GM12878 (cell line): ENCODE results near the gene TSPAN12. TPM values are rescaled to one million over a fixed set of nuclear protein-coding genes. Genes with fewer than 3 reads are reported as not detected.

Experiments used
- BCL3 ChIP-seq: IDR thresholded peaks from 2 replicates; pipeline ENCODE4 v1.6.1; 2011; ENCODE audit warnings: borderline replicate concordance, low read depth, mild to moderate bottlenecking, moderate library complexity, low read length; ENCODE audit not compliant: insufficient read depth, poor library complexity, severe bottlenecking
- CBFB ChIP-seq: IDR thresholded peaks from 2 replicates; pipeline ENCODE4 v1.6.1; 2016; ENCODE audit warnings: antibody characterized with exemption, low read depth
- EP300 ChIP-seq, 2 experiments: fragments of 150-350 bp in 1 of 2; IDR thresholded peaks; 2 replicates each; pipeline ENCODE4 v1.6.1; 2011 to 2012; ENCODE audit warnings: low read depth in 2 of 2, low read length in 2 of 2, borderline replicate concordance in 1 of 2, improper control_type of control experiment in 1 of 2, inconsistent platforms in 1 of 2; ENCODE audit not compliant: control insufficient read depth in 1 of 2
- EZH2 ChIP-seq: IDR thresholded peaks from 2 replicates; pipeline ENCODE4 v1.6.1; 2012; ENCODE audit warnings: low read depth, mild to moderate bottlenecking, control low read depth, inconsistent platforms, low read length, borderline replicate concordance; ENCODE audit not compliant: control insufficient read depth
- HCFC1 ChIP-seq: fragments of 150-350 bp; IDR thresholded peaks from 2 replicates; pipeline ENCODE4 v1.6.1; 2014; ENCODE audit warnings: low read length
- MAX ChIP-seq: IDR thresholded peaks from 2 replicates; pipeline ENCODE4 v1.6.1; 2012; ENCODE audit warnings: low read depth, low read length, improper control_type of control experiment
- NFIC ChIP-seq: IDR thresholded peaks from 2 replicates; pipeline ENCODE4 v1.6.1; 2012; ENCODE audit warnings: low read depth, mild to moderate bottlenecking, inconsistent platforms, low read length, moderate library complexity
- NRF1 ChIP-seq: conservative IDR thresholded peaks from 2 replicates; pipeline ENCODE4 v1.6.1; 2011; ENCODE audit warnings: mild to moderate bottlenecking, low read depth, low read length, improper control_type of control experiment
- POU2F2 ChIP-seq: IDR thresholded peaks from 3 replicates; pipeline ENCODE4 v1.6.1; 2011; ENCODE audit warnings: low read depth, mild to moderate bottlenecking, low read length, borderline replicate concordance
- RAD21 ChIP-seq: IDR thresholded peaks from 2 replicates; pipeline ENCODE4 v1.6.1; 2011; ENCODE audit warnings: mild to moderate bottlenecking, low read depth, low read length, moderate library complexity; ENCODE audit not compliant: insufficient read depth
- RCOR1 ChIP-seq: conservative IDR thresholded peaks from 2 replicates; pipeline ENCODE4 v1.6.1; 2012; ENCODE audit warnings: low read depth, low read length, improper control_type of control experiment
- TCF7 ChIP-seq: IDR thresholded peaks from 2 replicates; pipeline ENCODE4 v1.6.1; 2014; ENCODE audit warnings: antibody characterized with exemption, borderline replicate concordance
- ZBED1 ChIP-seq: IDR thresholded peaks from 2 replicates; pipeline ENCODE4 v1.6.1; 2016; ENCODE audit warnings: borderline replicate concordance
- ZNF274 ChIP-seq: IDR thresholded peaks from one replicate; pipeline ENCODE4 v1.8.0; 2011; ENCODE audit not compliant: insufficient read length, insufficient read depth
- ZSCAN29 ChIP-seq: fragments of 450-650 bp; IDR thresholded peaks from 2 replicates; pipeline ENCODE4 v1.6.1; 2017; ENCODE audit warnings: mild to moderate bottlenecking, moderate library complexity
- polyA plus RNA-seq, 11 experiments: library from polyadenylated mRNA; depleted of rRNA in 4 of 11; unstranded in 6 of 11; stranded (reverse) in 5 of 11; fragments of >200 nt; fragmentation: Nextera tagmentation in 4 of 11; fragmentation: Illumina TruSeq in 1 of 11; extraction: Ambion mirVana in 4 of 11; extraction: Trizol in 1 of 11; gene quantifications; 1 replicate in 1 of 11; 2 replicates in 10 of 11; pipeline versions ENCODE4 v1.2.1 to v1.2.3, GENCODE V29; 2011 to 2016; ENCODE audit warnings: inconsistent platforms in 2 of 11, missing spikeins in 2 of 11, low read depth in 1 of 11
- total RNA-seq, 4 experiments: library from RNA; depleted of rRNA in 3 of 4; stranded (reverse); fragments of >200 nt in 3 of 4; fragmentation: Illumina TruSeq in 1 of 4; extraction: Trizol in 1 of 4; gene quantifications; 2 replicates each; pipeline versions ENCODE4 v1.2.1 to v1.2.3, GENCODE V29; 2013 to 2021
- TF ChIP-seq, protein P1 (sequence below): fragments of 150-350 bp; IDR thresholded peaks from 2 replicates; pipeline ENCODE4 v1.6.1; 2014; ENCODE audit warnings: mild to moderate bottlenecking, low read depth, low read length
- TF ChIP-seq, protein P2 (sequence below): fragments of 450-650 bp; IDR thresholded peaks from 2 replicates; pipeline ENCODE4 v1.6.1; 2017; ENCODE audit warnings: mild to moderate bottlenecking, low read depth, inconsistent platforms; ENCODE audit not compliant: poor library complexity, severe bottlenecking
- TF ChIP-seq, protein P3 (sequence below): fragments of 450-650 bp; IDR thresholded peaks from 2 replicates; pipeline ENCODE4 v1.6.1; 2017; ENCODE audit warnings: mild to moderate bottlenecking, moderate library complexity

TSPAN12 gene
- total and polyA plus RNA-seq, 10 of the 15 experiments (the other 5 are each of a cell fraction or from before 2014, with no cell fraction given): 0.67 to 110 (median 1.3) TPM

GRCh38 chr7:120856621-120857352, 1.2 kb downstream of the TSPAN12 start (continued):
- TF ChIP-seq, protein P1, sequence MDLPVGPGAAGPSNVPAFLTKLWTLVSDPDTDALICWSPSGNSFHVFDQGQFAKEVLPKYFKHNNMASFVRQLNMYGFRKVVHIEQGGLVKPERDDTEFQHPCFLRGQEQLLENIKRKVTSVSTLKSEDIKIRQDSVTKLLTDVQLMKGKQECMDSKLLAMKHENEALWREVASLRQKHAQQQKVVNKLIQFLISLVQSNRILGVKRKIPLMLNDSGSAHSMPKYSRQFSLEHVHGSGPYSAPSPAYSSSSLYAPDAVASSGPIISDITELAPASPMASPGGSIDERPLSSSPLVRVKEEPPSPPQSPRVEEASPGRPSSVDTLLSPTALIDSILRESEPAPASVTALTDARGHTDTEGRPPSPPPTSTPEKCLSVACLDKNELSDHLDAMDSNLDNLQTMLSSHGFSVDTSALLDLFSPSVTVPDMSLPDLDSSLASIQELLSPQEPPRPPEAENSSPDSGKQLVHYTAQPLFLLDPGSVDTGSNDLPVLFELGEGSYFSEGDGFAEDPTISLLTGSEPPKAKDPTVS: no peak
- TF ChIP-seq NRF1 (no peak), NFIC (no peak), ZBED1 (no peak), ZNF274 (no peak), CBFB (no peak), BCL3 (peak; percentile 11), RCOR1 (no peak), EZH2 (no peak), POU2F2 (0 out of 3 replicates have a peak, but pooled peaks have one; percentile 21), HCFC1 (no peak), MAX (peak; percentile 73; the same call in 1 of the 2 replicates), EP300 (IDR thresholded peaks at IDR 0.05; ENCODE audit: borderline replicate concordance in 1 of 2, control insufficient read depth in 1 of 2, low read depth in 2 of 2, low read length in 2 of 2) (peak; percentile 35 to 58; a peak in 1 of 4 replicates), ZSCAN29 (peak; percentile 80), RAD21 (no peak), TCF7 (no peak)
- TF ChIP-seq, protein P2, sequence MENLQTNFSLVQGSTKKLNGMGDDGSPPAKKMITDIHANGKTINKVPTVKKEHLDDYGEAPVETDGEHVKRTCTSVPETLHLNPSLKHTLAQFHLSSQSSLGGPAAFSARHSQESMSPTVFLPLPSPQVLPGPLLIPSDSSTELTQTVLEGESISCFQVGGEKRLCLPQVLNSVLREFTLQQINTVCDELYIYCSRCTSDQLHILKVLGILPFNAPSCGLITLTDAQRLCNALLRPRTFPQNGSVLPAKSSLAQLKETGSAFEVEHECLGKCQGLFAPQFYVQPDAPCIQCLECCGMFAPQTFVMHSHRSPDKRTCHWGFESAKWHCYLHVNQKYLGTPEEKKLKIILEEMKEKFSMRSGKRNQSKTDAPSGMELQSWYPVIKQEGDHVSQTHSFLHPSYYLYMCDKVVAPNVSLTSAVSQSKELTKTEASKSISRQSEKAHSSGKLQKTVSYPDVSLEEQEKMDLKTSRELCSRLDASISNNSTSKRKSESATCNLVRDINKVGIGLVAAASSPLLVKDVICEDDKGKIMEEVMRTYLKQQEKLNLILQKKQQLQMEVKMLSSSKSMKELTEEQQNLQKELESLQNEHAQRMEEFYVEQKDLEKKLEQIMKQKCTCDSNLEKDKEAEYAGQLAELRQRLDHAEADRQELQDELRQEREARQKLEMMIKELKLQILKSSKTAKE: peak; percentile 55
- TF ChIP-seq, protein P3, sequence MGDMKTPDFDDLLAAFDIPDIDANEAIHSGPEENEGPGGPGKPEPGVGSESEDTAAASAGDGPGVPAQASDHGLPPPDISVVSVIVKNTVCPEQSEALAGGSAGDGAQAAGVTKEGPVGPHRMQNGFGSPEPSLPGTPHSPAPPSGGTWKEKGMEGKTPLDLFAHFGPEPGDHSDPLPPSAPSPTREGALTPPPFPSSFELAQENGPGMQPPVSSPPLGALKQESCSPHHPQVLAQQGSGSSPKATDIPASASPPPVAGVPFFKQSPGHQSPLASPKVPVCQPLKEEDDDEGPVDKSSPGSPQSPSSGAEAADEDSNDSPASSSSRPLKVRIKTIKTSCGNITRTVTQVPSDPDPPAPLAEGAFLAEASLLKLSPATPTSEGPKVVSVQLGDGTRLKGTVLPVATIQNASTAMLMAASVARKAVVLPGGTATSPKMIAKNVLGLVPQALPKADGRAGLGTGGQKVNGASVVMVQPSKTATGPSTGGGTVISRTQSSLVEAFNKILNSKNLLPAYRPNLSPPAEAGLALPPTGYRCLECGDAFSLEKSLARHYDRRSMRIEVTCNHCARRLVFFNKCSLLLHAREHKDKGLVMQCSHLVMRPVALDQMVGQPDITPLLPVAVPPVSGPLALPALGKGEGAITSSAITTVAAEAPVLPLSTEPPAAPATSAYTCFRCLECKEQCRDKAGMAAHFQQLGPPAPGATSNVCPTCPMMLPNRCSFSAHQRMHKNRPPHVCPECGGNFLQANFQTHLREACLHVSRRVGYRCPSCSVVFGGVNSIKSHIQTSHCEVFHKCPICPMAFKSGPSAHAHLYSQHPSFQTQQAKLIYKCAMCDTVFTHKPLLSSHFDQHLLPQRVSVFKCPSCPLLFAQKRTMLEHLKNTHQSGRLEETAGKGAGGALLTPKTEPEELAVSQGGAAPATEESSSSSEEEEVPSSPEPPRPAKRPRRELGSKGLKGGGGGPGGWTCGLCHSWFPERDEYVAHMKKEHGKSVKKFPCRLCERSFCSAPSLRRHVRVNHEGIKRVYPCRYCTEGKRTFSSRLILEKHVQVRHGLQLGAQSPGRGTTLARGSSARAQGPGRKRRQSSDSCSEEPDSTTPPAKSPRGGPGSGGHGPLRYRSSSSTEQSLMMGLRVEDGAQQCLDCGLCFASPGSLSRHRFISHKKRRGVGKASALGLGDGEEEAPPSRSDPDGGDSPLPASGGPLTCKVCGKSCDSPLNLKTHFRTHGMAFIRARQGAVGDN: peak; percentile 48
